Hepatocyte (in vitro differentiated cells): ENCODE measurements around the gene UPF1.

Source experiments
- CTCF ChIP-seq: fragments of 200-600 bp; sonication (generic); IDR thresholded peaks from 2 replicates; pipeline ENCODE4 v1.5.1; 2016; ENCODE audit warnings: antibody characterized with exemption, mild to moderate bottlenecking; ENCODE audit not compliant: poor library complexity
- EZH2 ChIP-seq: fragments of 200-600 bp; sonication (generic); IDR thresholded peaks from 2 replicates; pipeline ENCODE4 v1.6.1; 2016; ENCODE audit warnings: antibody characterized with exemption, mild to moderate bottlenecking, borderline replicate concordance
- EZH2phosphoT487 ChIP-seq: fragments of 200-600 bp; sonication (generic); IDR thresholded peaks from one replicate; pipeline ENCODE4 v1.6.1; 2018; ENCODE audit warnings: antibody characterized with exemption, mild to moderate bottlenecking, low read depth, moderate library complexity; ENCODE audit not compliant: unreplicated experiment, severe bottlenecking

- TF ChIP-seq EZH2 (no peak), CTCF (no peak), EZH2phosphoT487 (no peak)
Observed at GRCh38 chr19:18789883-18790565, 41.7 kb upstream of the UPF1 start.
